GM19468 (cell line): ENCODE results near the gene TFR2.
"Not testable (repeated sequence)": the region's sequence is repeated elsewhere in the genome, so short reads cannot be mapped to it uniquely, and the experiment has no call there.

Experiments
- ATAC-seq: cut with Tn5 transposase; IDR thresholded peaks from one replicate; pipeline ENCODE4 v1.9.1; 2021; ENCODE audit warnings: mild to moderate bottlenecking, moderate library complexity, moderate number of reproducible peaks; ENCODE audit not compliant: unreplicated experiment; ENCODE audit errors: extremely low read depth

Gene TFR2

GRCh38 chr7:100679129-100679926 is 38.0 kb upstream of the TFR2 start:
- no peak for ATAC-seq

GRCh38 chr7:100678291-100678984 is 37.1 kb upstream of the TFR2 start:
- ATAC-seq, result no peak

GRCh38 chr7:100677308-100678267 is 36.2 kb upstream of the TFR2 start:
- ATAC-seq, result no peak

DNA sequence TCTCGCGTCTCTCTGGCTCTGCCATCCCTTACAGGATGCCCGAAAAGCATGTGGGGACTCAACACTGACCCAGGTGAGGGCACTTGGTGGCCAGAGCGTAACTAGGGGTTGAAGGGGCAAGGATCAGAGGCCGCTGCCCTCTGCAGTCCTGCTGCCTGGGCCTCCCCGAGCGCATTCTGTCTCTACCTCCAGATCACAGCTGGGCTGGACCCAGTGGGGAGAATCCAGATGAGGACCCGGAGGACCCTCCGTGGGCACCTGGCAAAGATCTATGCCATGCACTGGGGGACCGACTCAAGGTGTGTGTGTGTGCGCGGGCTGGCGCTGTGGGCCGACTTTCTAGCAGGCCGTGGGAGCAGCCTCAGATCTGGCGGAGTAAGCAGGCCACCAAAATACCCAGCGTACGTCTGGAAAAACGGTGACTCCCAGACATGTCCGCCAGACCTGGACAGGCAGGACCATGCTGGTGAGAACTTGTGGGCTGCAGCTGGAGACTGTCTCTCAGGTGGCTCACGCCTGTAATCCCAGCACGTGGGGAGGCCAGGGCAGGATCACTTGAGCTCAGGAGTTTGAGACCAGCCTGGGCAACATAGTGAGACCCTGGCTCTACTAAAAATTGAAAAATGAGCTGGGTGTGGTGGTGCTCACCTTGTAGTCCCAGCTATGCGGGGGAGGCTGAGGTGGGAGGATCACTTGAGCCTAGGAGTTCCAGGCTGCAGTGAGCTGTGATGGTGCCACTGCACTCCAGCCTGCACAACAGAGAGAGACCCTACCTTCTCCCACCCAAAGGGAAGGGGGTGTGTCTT is 35.4 kb upstream of the TFR2 start:
- ATAC-seq, result no peak

DNA sequence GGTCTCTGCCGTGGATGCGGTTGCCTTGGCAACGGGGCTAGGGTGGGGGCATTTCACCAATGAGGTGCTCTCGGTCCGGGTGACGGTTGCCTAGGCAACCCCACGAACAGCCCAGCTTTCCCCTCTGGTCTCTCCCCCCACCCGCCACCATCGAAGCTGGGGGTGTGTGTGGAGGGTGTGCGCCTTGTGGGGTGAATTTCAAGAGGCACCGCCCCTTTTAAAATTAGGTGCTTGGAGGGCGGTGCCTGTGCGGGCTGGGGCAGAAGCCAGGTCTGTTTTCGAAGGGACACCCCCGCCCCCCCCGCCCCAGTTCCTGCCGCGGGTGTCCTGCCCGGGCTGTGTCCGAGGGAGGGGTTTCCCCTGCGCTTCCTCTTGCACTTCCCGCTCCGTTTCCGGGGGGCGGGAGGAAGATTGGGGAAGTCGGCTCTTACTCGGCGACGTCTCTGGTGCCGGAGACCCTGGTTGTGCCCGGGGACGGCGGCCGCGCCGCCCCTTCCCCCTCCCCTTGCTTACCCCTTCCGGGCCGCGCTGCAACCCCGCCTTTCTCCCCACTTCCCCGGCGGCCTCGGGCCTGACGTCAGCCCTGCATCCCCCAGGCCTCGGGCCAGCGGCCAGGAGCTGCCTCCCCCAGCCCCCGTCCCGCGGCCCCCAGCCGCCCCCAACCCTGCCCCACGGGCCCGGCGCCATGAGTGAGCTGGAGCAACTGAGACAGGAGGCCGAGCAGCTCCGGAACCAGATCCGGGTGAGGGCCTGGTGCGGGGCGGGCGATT is 34.4 kb upstream of the TFR2 start:
- ATAC-seq, result no peak

DNA sequence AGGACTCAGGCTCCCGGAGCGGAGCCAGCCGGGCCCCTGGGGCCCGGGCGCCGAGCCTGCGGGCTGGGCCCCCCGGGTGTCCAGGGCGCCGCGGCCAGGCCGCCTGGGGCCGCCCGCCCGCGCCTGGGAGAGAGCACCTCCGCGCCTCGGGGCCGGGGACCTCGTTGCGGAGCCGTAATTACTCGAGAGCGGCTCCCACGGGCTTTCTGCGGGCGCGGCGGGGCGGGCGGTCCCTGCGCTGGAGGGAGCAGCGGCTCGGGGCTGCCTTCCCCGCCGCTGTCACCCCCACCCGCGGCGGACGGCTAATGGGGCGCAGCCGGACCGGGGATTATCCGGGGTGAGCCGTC is 33.7 kb upstream of the TFR2 start:
- ATAC-seq, result no peak

DNA sequence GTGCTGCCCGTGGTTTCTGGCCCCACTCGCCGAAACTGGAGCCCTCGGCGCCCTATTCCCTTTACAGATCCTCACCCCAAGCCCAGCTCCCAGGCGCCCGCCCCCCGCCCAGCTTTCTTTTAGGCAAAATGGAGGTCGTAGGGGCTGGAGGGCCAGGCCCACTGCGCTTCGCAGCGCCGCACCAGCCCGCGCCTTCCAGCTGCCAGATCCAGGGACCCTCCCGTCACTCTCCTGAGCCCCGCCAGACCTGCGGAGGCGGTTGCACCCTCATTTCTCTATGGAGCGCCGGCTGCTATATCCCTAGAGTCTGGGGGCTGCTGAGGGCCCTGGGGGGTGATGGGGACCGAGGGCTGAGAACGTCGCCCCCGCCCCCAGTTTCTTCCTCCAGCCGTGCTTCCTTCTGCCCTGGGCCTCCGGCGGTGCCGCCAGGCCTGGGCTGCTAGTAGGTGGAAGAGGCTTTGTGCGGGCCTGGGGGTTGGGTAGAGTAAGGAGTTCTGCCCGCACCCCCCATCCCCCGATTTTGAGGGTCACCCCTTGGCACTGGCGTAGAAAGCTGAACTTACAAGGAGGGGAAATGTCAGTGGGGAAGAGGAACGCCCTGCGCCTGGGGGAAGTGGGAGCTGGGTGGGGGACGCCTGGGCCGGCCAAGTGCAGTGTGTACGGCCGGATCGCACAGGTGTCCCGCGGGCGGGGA is 33.2 kb upstream of the TFR2 start:
- no peak for ATAC-seq

DNA sequence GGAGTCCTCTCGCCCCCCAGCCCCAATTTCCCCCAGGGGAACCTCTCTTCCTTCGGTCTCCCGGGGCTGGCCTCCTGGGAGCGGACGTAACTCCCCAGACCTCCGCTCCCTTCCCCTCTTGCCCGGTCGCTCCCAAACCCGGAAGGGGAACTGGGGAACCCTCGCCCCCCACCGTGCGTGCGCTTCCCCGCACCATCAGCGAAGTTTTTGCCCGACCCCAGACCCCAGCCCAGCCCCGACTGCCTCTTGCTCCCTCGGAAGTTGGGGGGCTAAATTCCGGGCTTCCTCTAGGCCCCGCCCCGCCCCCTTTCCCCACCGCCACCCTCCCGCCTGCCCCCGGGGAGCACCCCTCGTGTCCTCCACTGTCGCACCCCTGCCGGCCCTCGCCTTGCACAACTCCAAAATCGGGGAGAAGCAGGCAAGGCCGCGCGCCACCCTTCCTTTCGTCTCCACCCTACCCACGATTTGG is 32.6 kb upstream of the TFR2 start:
- no peak for ATAC-seq

- ATAC-seq, result peak; percentile 41
Measured at GRCh38 chr7:100673302-100673941, 32.1 kb upstream of the TFR2 start, which contains the start of gene GNB2. TSS of gene GNB2 (plus strand) at chr7:100673740. CDS start at chr7:100676266, 2,526 bp downstream.

GRCh38 chr7:100671353-100672327 is 30.3 kb upstream of the TFR2 start:
- no peak for ATAC-seq

GRCh38 chr7:100670074-100670473 is 28.7 kb upstream of the TFR2 start:
- ATAC-seq, result no peak

DNA sequence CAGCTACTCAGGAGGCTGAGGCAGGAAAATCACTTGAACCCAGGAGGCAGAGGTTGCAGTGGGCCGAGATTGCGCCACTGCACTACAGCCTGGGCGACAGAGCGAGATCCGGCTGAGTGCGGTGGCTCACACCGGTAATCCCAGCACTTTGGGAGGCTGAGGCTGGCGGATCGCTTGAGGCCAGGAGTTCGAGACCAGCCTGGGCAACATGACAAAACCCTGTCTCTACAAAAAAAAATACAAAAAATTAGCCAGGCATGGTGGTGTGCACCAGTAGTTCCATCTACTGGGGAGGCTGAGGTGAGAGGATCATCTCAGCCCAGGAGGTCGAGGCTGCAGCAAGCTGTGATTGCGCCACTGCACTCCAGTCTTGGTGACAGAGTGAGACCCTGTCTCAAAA is 27.8 kb upstream of the TFR2 start:
- ATAC-seq, result not testable (repeated sequence)

- no peak for ATAC-seq
Measured at GRCh38 chr7:100668069-100668449, 26.7 kb upstream of the TFR2 start.

DNA sequence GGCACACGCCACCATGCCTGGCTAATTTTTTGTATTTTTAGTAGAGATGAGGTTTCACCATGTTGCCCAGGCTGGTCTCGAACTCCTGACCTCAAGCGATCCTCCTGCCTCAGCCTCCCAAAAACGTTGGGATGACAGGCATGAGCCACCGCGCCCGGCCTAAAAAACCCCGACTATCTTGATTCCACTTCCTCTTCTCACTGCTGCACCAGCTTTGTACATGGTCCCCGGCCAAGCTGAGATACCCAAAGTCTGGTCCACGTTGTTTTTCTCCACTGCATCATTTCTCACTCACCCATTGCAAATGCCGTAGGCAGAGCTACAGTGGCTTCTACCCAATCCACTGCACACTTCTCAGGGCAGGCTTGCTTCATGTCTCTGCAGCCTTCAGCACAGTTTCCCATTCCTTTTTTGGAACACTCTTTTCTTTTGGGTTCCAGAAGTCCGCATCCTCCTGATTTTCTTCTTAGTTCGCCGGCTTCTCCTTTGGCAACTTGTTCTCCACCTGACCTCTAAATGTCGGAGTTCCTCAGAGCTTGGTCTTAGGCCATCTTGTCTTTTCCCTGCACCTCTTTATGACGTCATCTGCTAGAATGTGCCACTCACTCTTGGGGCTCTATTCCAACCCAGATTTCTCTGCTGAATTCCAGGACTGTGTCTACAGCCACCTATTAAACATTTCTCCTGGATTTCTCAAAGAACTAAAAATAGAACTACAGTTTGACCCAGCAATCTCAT is 26.1 kb upstream of the TFR2 start:
- ATAC-seq, result no peak

DNA sequence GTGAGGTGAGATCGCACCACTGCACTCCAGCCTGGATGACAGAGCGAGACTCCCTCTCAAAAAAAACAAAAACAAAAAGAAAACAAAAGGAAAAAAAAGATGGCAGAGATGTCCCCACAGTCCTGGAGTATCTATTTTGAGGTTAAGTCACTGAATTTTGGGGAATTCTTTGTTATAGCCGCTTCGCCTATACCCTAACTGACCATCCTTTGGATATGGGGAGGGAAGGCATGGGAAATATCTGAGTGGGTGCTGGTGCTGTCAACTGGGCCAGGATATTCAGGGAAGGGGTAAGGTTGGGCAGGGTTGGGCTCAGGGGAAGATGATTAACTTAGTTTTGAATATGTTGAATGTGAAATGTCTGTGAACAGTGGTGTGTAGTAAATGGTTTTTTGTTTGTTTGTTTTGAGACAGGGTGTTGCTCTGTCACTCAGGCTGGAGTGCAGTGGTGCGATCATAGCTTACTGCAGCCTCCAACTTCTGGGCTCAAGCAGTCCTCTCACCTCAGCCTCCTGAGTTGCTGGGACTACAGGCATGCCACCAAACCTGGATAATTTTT is 23.9 kb upstream of the TFR2 start:
- ATAC-seq, result no peak
